SH-SY5Y (cell line): ENCODE measurements around the gene TNXB.

Experiments used
- GATA2 ChIP-seq: IDR thresholded peaks from 2 replicates; pipeline ENCODE4 v1.6.1; 2011; ENCODE audit warnings: mild to moderate bottlenecking, low read depth, low read length
- GATA3 ChIP-seq: IDR thresholded peaks from 2 replicates; pipeline ENCODE4 v1.6.1; 2011; ENCODE audit warnings: low read depth, mild to moderate bottlenecking, low read length, moderate library complexity

The TNXB gene, protein sequence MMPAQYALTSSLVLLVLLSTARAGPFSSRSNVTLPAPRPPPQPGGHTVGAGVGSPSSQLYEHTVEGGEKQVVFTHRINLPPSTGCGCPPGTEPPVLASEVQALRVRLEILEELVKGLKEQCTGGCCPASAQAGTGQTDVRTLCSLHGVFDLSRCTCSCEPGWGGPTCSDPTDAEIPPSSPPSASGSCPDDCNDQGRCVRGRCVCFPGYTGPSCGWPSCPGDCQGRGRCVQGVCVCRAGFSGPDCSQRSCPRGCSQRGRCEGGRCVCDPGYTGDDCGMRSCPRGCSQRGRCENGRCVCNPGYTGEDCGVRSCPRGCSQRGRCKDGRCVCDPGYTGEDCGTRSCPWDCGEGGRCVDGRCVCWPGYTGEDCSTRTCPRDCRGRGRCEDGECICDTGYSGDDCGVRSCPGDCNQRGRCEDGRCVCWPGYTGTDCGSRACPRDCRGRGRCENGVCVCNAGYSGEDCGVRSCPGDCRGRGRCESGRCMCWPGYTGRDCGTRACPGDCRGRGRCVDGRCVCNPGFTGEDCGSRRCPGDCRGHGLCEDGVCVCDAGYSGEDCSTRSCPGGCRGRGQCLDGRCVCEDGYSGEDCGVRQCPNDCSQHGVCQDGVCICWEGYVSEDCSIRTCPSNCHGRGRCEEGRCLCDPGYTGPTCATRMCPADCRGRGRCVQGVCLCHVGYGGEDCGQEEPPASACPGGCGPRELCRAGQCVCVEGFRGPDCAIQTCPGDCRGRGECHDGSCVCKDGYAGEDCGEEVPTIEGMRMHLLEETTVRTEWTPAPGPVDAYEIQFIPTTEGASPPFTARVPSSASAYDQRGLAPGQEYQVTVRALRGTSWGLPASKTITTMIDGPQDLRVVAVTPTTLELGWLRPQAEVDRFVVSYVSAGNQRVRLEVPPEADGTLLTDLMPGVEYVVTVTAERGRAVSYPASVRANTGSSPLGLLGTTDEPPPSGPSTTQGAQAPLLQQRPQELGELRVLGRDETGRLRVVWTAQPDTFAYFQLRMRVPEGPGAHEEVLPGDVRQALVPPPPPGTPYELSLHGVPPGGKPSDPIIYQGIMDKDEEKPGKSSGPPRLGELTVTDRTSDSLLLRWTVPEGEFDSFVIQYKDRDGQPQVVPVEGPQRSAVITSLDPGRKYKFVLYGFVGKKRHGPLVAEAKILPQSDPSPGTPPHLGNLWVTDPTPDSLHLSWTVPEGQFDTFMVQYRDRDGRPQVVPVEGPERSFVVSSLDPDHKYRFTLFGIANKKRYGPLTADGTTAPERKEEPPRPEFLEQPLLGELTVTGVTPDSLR (N-terminal part only)

DNA sequence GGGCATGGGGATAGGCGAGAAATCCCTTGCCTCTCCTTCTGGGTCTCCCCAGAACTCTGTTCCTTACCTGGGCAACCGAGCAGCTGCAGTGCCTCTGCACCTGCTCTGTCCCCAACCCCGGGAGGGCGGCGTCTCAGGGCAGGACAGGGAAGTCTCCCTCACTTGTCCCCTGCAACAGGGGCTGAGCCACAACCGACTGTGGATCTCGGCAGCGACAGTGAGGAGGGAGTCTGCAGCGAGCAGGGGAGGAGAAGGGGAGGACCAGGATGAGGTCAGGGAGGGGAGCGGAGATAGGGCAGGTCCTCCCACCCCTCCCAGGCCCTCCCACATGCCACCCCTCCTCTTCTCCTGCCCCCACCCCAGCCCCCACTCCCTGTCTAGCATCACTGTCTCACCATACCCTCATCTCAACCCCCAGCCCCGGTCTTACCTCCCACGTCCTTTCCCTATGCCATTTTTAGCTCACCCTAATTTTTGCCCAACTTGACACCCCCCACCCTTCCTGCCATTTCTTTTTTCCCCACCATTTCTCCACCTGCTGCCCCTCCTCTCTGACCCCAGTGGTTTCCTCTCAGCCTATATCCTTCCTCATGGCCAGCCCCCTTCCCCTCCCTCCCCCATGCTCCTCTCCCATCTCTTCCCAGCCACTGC, at the start of gene TNXB:
TNXB (minus strand) TSS at position 225 of the 651 bp plus-strand sequence. CDS start 11,140 bp downstream, outside the sequence.
- TF ChIP-seq GATA2 = no peak
- no peak for TF ChIP-seq GATA3

DNA sequence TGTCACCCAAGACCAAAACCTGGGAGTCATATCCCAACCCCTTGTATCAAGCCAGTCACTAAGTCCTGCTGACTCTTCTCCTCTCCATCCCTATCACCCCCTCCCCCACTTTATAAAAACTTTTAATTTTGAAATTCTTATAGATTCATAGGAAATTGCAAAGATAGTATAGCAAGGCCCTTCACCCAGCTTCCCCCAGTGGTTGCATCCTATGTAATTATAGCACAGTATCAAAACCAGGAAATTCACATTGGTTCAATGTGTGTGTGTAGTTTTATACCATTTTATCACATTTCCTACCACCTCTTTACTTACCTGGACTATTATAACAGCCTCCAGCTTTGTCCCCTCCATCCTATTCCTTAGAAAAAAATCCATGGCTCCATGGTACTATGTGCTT, 48.9 kb upstream of the TNXB start:
- TF ChIP-seq GATA3 (no peak), GATA2 (no peak)

DNA sequence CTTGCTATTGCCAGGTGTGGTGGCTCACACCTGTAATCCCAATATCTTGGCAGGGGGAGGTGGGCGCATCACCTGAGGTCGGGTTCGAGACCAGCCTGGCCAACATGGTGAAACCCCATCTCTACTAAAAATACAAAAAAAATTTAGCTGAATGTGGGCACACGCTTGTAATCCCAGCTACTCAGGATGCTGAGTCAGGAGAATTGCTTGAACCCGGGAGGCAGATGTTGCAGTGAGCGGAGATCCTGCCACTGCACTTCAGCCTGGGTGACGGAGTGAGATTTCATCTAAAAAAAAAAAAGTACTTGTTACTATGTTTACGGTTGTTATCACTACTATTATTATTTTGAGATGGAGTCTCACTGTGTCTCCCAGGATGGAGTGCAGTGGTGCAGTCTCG, 47.8 kb upstream of the TNXB start:
- TF ChIP-seq GATA2 (no peak), GATA3 (no peak)

DNA sequence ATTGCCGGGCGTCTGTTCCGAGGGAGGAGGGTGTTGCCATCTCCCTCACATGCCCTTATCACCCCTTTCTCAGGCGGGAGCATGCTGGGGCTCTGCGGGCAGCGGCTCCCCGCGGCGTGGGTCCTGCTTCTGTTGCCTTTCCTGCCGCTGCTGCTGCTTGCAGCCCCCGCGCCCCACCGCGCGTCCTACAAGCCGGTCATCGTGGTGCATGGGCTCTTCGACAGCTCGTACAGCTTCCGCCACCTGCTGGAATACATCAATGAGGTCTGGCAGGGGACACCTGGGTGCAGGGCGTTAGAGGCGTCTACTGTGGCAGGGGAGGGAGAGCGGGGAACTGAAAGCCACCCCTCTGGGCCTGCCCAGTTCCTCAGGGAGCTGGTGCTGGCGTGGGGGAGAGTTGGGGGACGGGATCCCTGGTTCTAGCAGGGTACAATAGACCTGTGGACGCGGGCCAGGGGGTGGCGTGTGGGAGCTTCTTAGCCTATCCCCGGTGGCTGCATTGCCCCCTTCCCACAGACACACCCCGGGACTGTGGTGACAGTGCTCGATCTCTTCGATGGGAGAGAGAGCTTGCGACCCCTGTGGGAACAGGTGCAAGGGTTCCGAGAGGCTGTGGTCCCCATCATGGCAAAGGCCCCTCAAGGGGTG, 45.5 kb upstream of the TNXB start:
- TF ChIP-seq GATA2 (no peak), GATA3 (no peak)

DNA sequence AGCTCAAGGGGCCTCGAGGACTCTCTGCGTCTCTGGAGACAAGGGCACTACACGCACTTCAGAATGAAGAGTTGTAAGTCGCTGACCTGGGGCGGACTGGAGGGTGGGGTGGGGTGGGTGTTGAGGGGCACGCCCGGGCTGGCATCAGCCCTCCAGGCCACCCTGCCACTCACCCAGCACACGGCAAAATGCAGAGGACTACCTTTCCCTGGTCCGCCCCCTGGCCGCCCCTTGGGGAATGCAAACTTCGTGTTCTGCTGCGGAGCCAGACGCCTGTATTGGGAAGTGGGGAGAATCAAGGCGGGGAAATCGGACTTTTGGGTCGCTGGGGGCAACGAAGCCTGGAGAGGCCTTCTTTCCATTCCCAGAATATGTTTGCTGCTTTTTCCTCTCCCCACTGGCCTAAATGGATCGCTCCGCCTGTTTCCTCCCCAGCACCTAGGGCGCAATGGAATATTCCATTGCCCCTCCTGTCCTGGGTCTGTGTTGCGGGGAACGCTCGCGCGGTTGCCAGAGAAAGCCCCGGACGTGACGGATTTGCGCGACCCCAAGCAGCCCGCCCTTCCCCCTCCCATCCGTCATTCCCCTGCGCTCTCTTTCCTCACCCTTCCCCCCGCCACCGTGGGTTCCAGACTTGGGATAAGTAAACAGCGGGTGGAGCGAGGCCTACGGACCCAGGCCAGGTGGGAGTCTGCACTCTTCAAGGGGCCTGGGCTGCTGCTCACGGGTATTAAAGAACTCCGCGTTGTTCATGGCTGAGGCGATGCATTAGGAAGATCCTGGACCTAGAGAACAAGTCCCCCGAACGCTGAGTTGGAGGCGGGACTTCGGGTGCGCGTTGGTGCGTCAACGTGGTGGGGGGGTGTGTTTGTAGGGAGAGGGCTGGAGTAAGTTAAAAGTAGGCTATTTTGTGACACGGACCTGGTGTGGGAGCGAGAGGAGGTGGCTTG, 44.7 kb upstream of the TNXB start, which contains the start of gene PPT2:
PPT2 (plus strand) TSS at position 578 of the 950 bp plus-strand sequence. CDS start 454 bp downstream, outside the sequence.
- TF ChIP-seq GATA3 = no peak
- no peak for TF ChIP-seq GATA2

DNA sequence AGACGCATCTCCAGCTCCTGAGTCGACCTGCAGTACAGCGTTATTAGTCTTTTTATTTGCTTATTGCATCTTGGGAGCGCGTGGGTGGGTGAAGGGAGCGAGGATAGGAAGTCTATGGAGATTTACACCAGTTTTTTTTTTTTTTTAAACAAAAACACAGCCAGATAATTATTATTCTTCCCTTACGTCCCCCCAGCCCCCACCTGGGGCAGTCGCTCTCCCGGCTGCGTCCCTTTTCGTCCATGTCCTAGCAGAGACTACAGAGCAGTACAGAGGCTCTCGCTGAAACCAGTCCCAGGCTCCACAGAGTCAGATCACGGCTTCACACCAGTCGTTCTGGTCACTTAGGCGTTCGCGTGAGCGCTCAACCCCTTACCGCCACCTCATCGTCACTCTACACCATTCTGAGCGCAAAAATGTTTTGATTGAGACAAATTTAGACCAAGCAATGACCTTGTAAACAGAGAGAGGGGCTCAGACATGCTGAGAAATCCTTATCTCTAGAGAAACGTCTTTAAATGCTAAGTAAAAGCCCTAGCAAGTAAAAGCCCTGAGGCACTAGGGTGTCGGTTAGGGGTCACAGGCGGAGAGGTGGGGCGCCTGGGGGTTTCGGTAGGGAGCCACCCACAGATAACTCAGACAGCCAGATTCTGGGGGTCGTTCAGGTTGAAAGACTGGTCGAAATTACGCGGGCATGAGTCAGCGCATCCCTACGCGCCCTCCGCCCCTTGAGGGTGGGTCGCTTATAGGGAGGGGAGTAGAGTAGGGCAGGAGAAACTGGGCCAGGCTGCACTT, 43.8 kb upstream of the TNXB start:
- no peak for TF ChIP-seq GATA3
- TF ChIP-seq GATA2 = no peak

DNA sequence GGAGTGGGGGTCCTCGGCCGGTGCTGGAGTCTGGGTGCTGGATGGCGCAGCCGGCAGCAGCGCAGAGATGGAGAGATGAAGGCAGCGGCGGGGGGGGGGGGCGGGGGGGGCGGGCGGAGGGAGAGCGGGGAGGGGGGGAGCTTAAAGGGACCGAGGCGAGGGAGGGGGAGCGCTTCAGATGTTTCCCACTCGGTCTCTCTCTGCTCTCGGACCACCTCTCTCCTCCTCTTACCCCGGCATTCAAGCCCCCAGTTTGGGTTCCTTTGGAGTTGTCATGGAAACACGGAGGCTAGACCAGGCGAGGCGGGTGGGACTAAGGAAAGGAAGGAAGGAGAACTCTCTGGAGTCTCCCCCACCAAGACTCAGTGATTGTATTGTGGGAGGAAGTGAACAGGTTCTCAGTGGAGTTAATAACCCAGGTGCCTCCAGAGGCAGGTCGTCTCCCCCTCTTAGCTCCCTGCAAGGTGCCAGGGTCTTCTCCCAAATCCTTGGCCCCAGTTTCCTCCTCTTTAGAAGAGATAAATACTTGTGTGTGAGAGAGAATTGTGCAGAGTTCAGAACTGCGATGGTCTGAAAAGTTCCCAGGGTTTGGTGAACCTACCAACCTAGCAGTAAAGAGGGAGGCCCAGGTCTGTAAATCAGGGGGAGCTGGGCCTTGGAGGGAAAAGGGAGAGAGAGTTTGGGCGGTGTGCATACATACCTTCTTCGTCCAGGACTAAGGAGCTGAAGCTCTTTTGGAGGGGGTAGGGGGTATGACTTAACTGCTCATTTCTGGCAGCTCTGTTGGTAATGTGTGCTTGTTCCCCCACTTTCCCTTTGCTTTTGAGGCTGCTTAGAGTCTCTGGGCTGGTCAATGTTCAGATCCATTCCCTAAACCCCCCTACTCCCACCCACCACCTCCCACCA, 43.0 kb upstream of the TNXB start, which contains the start of gene PRRT1:
PRRT1 (minus strand) TSS at position 77 of the 906 bp plus-strand sequence. CDS start 112 bp downstream, outside the sequence.
- TF ChIP-seq GATA2 (no peak), GATA3 (no peak)

DNA sequence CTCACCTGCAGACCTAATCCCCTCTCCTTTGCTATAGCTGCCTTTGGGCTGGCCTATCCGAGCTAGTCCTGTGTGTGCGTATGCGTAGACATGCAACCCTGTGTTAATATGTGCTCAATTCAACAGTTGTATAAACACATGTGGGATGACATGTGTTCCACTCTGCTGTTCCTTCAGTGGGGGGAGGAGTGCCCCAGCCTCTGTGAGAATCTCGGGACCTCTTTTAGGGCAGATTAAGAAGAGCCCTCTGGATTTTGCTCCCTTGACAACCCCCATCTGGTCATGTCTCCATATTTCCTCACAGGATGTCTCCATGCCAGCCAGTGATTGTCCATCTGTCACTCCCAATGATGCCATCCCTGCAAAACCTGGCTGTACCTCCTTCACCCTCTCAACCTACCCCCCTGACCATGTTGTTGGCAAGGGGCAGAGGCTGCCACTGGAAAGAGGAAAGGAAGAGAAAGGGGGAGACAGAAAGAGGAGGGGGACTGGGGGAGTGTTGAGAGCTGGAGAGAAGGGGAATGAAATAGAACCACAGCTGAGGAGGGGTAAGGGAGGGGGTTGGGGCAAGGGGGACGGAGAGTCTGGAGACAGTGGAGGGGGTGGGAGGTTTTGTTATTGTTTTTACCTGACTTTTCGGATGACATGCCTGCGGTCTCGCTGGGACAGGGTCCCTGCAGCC, 42.2 kb upstream of the TNXB start:
- TF ChIP-seq GATA3 (no peak), GATA2 (no peak)

DNA sequence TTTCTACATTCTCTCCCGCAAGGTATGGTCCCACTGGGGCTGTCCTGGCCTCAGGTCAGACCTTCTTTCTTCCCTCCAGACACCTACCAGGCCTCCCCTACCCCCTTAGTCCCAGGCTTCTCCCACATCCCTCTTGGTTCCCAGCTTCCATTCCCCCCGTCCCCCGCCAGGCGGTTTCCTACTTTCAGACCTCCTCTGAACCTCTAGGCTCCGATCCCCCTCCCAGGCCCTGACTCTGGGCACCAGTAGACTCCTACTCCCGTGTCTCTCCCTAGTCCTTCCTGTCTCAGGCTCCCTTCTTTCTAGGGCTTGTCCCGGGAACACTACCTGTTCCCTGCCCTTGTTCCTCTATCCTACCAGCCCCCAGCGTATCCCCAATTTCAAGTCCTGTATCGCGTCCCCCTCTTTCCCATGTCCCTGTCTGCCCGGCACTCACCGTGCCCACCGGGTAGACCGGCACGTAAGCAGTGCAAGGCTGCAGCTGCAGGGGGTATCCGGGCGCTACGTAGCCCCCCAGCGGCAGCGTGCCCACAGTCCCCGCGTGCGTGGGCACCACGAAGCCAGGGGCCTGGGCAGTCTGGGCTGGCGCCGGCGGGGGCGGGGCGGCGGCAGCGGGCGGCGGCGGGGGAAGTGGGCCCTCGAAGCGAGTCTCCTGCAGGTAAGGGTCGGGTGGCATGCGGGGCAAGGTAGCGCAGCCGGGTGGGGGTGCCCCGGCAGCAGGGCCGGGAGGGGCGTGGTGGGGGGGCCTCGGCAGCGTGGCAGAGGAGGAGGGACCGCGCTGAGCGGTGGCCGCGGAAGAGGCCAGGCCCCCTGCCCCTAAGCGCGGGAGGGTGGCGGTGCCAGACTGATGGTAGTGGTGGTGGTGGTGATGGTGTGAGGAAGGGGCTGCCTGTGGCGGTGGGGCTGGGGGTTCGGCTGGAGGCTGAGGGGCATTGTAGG, 41.1 kb upstream of the TNXB start:
- TF ChIP-seq GATA3 = no peak
- TF ChIP-seq GATA2 = no peak
